Right cardiac atrium (tissue), 5 donors: Measurements from ENCODE around the gene SLCO2B1. TPM values are rescaled to one million over a fixed set of nuclear protein-coding genes. Genes with fewer than 3 reads are reported as not detected.

Source experiments
- ATAC-seq, 2 donors: fragments of 200-7000 bp; cut with Tn5 transposase; one replicate each; pipeline versions ENCODE4 v1.8.0 to v1.9.1; 2020; ENCODE audit warnings: moderate library complexity in 2 of 2, mild to moderate bottlenecking in 1 of 2
- DNase-seq, 3 donors: peaks; one replicate each; pipeline ENCODE4 v3.0.0-alpha.2; 2020
- H3K27ac ChIP-seq: one replicate; pipeline ENCODE4 v1.5.1; 2013; ENCODE audit warnings: mild to moderate bottlenecking, low read length, control low read depth, moderate library complexity
- H3K27me3 ChIP-seq: one replicate; pipeline ENCODE4 v1.6.1; 2013; ENCODE audit not compliant: control insufficient read depth, insufficient read depth
- H3K4me1 ChIP-seq: one replicate; pipeline ENCODE4 v1.6.1; 2013; ENCODE audit warnings: low read length; ENCODE audit not compliant: control insufficient read depth, insufficient read depth
- H3K4me3 ChIP-seq: one replicate; pipeline ENCODE4 v1.5.1; 2013; ENCODE audit warnings: low read length, control low read depth
- H3K9me3 ChIP-seq: one replicate; pipeline ENCODE4 v1.6.1; 2013; ENCODE audit warnings: low read length; ENCODE audit not compliant: control insufficient read depth
- WGBS: extraction: QIAGEN DNeasy Blood & Tissue Kit; methylation state at CpG from one replicate; pipeline ENCODE4 v1.1.7; 2013; 5-methylcytosine and 5-hydroxymethylcytosine counted together
- intact Hi-C, 4 donors: fragments of 100-400 bp; cut with DNase I; formaldehyde crosslinking; loops; one replicate each; pipeline versions ENCODE4 v1.11.0 to v1.14.0; 2022 to 2023
- polyA plus RNA-seq: library from polyadenylated mRNA; stranded (reverse); fragments of 200-250 nt; gene quantifications from one replicate; pipeline ENCODE4 v1.2.3, GENCODE V29; 2013
- total RNA-seq, 4 donors: library from RNA; stranded (reverse); fragmentation: NEBNext Ultra II Directional; extraction: Animal tissue kit (Norgen Biotek cat#: 25700); gene quantifications; one replicate each; pipeline ENCODE4 v1.2.1, GENCODE V29; 2021
- donor health status: healthy with polysubstance abuse.
- donor health status: DM: no; HTN: yes; CAD: no.
- donor health status: DM: no; HTN: no; CAD: no.
- donor health status: DM: no; HTN: yes; CAD: no; lungs with severe emphysema.
- donor health status: DM: yes; HTN: yes; CAD: no.

The SLCO2B1 gene
- total and polyA plus RNA-seq, 5 donors = 5.1 to 40.7 (median 23.5) TPM

DNA sequence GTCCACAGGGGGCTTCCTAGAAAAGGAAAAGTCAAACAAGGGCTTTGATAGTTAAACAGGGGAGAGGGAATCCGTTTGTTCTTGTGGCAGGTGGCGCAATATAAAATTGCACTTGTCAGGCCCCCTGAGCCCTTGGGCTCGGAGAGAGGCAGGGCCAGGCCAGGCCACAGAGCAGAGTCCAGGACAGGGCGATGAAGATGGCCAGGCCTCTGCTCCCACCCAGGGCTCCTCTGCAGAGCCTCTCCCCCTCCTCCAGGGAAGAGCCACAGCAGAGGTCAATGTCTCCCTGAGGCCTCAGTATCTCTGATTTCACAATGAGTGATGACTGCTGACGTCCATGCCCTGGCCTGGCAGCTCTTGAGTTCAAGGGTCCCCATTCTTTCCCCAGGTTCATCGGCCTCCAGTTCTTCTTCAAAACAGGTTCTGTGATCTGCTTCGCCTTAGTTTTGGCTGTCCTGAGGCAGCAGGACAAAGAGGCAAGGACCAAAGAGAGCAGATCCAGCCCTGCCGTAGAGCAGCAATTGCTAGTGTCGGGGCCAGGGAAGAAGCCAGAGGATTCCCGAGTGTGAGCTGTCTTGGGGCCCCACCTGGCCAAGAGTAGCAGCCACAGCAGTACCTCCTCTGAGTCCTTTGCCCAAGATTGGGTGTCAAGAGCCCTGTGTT, 53.2 kb downstream of the SLCO2B1 start:
- no peaks in the 10 kb centered on the region for H3K27me3 ChIP-seq
- DNase-seq = no peak
- H3K4me1 ChIP-seq = no peaks in the 10 kb centered on the region
- ATAC-seq = peak in 1 of 2 donors; percentile 12
- H3K9me3 ChIP-seq = no peaks in the 10 kb centered on the region
- no peak overlapping the region for H3K27ac ChIP-seq
- no peak overlapping the region for H3K4me3 ChIP-seq
- intact Hi-C loops = loop anchor here in 3 of 4 donors (2.0 kb wide), 2 partner anchors 59 to 63 kb away; no protein-coding TSS in a partner anchor
- 81% methylated on average over 10 of the region's 10 CpGs for WGBS

DNA sequence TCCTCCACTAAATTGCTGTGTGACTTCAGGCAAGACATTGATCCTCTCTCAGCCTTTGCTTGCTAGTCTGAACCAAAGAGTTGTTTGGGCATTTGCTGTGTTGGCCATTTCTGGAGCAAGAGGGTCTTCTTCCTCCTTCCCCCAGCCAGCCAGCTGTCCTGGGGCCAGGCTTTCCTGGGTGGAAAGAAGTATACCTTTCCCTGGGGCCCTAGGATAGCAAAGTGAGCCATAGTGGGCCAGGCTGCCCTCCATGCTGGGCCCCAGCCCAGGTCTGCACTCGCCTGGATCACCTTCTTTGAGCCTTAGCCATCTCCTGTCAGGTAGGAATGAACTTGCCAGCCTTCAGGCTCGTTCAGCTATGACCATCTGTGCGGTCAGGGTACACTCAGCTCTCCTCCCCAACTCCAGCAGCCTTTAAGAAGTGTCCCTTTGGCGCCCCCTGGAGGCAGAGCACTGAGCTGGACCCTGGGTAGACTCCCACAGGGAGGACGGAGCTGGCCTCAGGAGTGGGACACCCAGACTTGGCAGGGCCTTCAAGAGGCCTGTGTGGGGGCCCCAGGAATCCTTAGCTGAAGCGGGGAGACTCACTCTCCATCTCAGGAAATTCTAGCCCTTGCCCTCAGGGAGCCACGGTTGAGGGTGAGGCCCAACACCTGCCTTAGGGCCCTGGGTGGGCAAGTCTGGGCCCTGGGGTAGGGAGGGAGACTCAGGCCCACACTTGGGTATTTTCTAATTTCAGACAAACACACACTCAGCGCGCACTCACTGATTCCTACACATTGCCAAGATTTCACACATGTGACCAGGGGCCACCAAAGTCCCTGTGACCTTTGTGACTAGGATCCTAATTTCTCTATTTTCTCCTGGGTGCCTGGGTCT, 54.0 kb downstream of the SLCO2B1 start:
- 27% methylated on average over 9 of the region's 9 CpGs for WGBS
- intact Hi-C loops = loop anchor here (1.0 to 5.0 kb wide), 4 partner anchors 37 to 64 kb away; partner anchors contain the start of gene TPBGL (in 1 of the 4)
- DNase-seq (peak; percentile 89 to 97 (median 95)), ATAC-seq (peak; percentile 91 to 93)
- H3K27ac ChIP-seq = no peak overlapping the region
- no peaks in the 10 kb centered on the region for H3K4me1 ChIP-seq
- H3K4me3 ChIP-seq = no peak overlapping the region
- H3K27me3 ChIP-seq = no peaks in the 10 kb centered on the region
- H3K9me3 ChIP-seq = no peaks in the 10 kb centered on the region

DNA sequence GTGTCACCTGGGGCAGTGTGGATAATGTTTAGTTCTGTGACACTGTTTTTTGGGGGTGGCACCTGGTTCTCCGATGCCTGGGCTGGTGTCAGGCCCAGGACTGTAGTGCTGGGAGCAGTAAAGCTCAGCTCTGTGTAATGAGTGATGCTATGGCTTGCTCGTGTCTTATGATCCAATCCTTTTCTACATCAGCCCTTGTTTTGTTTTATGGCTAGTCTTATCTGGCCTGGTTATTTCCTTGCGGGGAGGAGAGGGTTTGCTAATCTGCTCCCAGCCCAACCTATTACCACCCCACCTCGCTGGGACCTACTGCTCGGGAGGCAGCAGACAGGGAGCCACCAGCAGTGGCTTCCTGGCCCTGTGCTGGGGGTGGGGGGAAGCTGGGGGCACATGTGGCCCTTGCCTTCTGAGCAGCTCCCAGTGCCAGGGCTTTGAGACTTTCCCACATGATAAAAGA, 54.7 kb downstream of the SLCO2B1 start:
- intact Hi-C loops = loop anchor here (1.0 to 5.0 kb wide), 4 partner anchors 37 to 65 kb away; partner anchors contain the start of gene TPBGL (in 1 of the 4)
- no peak for DNase-seq
- Histone ChIP-seq H3K27ac (no peak overlapping the region), H3K27me3 (no peaks in the 10 kb centered on the region), H3K4me1 (no peaks in the 10 kb centered on the region), H3K4me3 (no peak overlapping the region), H3K9me3 (no peaks in the 10 kb centered on the region)
- WGBS = 78% methylated on average over 5 of the region's 5 CpGs
- no peak for ATAC-seq

DNA sequence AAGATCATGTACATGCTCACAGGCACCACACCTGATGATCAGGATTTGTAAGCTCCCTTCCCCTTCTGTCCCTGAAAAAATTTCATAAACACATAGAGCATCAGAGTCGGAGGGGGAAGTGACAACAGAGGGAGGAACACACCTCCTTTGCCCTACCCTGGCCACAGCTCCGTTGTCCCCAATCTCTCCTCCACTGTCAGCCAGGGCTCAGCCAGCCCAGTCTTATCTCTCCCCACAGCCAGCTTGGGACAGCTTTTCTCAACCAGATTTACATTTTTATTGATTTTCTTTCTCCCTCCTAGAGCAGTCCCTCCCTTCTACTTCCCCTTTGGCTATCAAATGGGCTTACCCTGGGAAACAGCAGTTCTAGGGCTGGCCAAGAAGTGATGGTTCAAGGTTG, 57.5 kb downstream of the SLCO2B1 start:
- Histone ChIP-seq H3K27me3 (no peaks in the 10 kb centered on the region), H3K4me3 (no peak overlapping the region), H3K27ac (no peak overlapping the region), H3K4me1 (no peaks in the 10 kb centered on the region), H3K9me3 (no peaks in the 10 kb centered on the region)
- 27% methylated on average over 2 of the region's 2 CpGs for WGBS
- DNase-seq (no peak), ATAC-seq (no peak)
- intact Hi-C loops = loop anchor here in 1 of 4 donors (5.0 kb wide), 1 partner anchor 34 kb away; the partner anchor contains the start of gene TPBGL

DNA sequence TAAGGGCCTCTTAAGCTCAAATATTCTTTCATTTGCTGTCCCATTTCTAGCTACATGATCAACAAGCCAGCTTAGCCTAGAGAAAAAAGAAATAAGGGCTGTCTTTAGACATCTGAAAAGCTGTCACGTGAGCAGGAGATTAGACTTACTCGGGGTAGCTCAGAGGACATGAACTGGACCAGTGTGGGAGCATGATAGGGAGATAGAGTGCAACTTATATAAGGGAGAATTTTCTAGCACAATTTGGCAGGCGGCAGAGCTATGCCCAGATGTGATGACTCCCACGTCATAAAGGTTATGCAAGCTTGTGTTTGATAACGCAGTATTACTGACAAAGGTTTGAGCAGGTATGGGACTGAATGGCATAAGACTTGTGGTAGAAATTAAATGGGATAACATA, 61.5 kb downstream of the SLCO2B1 start:
- Histone ChIP-seq H3K27ac (no peak overlapping the region), H3K9me3 (no peaks in the 10 kb centered on the region), H3K4me1 (no peaks in the 10 kb centered on the region), H3K4me3 (no peak overlapping the region), H3K27me3 (no peaks in the 10 kb centered on the region)
- intact Hi-C loops = no loop called here
- WGBS = 68% methylated on average over 5 of the region's 5 CpGs
- DNase-seq (no peak), ATAC-seq (no peak)

DNA sequence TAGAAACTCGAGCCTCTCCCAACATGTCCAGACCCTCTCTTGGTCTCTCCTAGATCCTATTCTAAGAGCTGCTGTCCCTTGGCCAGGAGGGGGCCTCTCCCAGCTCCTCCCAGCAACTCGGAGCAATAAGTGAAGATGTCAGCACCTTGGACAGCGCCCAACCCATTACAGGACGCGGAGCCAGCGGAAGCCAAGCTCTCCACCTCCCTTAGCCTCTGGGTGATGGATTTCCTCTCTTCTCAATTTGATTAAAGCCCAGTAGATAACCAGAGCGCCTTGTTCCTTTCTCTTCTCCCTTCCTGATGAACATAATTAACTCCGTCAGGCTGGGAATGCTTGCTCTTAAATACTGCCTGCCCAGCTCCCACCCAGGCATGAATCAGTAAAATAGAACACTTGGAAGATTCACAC, 63.5 kb downstream of the SLCO2B1 start:
- no peak overlapping the region for H3K4me3 ChIP-seq
- no peak overlapping the region for H3K27ac ChIP-seq
- WGBS = 3% methylated on average over 8 of the region's 8 CpGs
- ATAC-seq (peak; percentile 80 to 85), DNase-seq (peak; percentile 85 to 92 (median 87))
- intact Hi-C loops = no loop called here
- no peaks in the 10 kb centered on the region for H3K9me3 ChIP-seq
- no peaks in the 10 kb centered on the region for H3K27me3 ChIP-seq
- H3K4me1 ChIP-seq = no peaks in the 10 kb centered on the region

DNA sequence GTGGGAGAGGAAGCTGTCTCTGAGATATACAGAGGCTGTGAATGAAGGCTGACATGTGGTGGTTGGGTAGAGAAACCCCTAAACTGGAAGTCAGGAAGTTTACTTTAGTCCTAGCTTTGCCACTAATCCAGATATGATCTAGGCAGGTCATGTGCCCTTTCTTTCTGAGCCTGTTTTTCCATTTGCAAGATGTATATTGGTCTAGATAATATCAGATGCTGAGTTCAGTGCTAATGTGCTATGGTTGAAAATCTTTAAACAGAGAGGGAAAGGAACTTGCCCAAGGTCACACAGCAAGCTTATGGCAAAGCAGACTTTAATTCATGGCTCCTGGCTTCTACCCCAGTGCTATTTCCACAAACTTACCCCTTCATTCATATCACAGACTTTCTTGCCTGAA, 63.9 kb downstream of the SLCO2B1 start:
- H3K4me3 ChIP-seq = no peak overlapping the region
- no peak overlapping the region for H3K27ac ChIP-seq
- H3K9me3 ChIP-seq = no peaks in the 10 kb centered on the region
- ATAC-seq (no peak), DNase-seq (no peak)
- H3K27me3 ChIP-seq = no peaks in the 10 kb centered on the region
- intact Hi-C loops = no loop called here
- no peaks in the 10 kb centered on the region for H3K4me1 ChIP-seq

DNA sequence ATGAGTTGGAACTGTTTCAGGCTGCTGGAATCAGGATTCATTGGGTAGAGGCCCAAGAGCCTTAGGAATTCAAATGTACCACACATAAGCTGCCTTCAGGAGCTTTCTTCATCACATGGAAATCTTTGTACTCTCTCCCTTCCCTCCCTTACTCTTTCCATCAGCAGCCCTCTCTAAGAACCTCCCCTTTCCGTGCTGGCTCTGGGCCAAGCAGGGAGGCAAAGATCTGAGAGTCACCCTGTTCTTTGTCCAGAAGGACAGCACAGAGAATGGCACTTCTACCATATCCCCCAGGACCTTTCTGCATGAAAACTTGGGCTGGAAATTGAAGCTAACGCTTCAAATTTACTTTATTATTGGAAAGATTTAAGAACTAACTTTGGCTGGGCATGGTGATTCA, 69.0 kb downstream of the SLCO2B1 start:
- no peak overlapping the region for H3K4me3 ChIP-seq
- no peaks in the 10 kb centered on the region for H3K27me3 ChIP-seq
- H3K27ac ChIP-seq = no peak overlapping the region
- ATAC-seq = no peak
- intact Hi-C loops = no loop called here
- DNase-seq = no peak
- 51% methylated on average over 2 of the region's 2 CpGs for WGBS
- no peaks in the 10 kb centered on the region for H3K4me1 ChIP-seq
- H3K9me3 ChIP-seq = no peaks in the 10 kb centered on the region

DNA sequence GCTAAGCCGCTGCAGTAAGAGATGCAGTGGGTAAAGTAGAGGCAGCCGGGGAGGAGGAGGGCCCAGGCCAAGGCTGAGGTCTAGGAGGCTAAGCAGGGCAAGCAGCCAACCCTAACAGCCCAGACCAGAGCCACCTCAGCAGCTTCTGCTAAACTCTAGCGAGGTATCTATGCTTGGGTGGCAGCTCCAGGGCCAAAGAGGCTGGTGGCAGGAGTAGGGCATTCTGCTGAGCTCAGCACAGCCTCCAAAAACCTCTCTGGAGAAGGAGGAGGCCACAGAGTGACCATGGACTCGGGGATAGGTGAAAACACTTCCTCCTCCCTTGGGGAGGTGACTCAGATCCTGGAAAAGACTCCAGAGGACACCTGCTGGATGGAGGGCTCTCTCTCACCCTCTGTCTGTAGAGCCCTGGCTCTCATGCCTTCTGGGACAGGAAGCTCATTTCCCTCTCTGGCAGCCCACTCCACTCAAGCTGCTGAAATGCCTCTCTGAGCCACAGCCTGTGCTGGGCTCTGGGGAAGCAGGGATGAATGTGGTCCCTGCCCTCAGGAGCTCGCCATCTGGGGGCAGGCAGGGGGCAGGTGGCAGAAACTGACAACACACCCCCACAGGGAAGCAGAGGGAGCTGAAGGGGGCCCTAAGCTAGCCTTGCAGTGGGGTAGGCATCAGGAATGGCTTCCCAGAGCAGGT, 73.2 kb downstream of the SLCO2B1 start:
- no peak for ATAC-seq
- WGBS = 48% methylated on average over 5 of the region's 5 CpGs

DNA sequence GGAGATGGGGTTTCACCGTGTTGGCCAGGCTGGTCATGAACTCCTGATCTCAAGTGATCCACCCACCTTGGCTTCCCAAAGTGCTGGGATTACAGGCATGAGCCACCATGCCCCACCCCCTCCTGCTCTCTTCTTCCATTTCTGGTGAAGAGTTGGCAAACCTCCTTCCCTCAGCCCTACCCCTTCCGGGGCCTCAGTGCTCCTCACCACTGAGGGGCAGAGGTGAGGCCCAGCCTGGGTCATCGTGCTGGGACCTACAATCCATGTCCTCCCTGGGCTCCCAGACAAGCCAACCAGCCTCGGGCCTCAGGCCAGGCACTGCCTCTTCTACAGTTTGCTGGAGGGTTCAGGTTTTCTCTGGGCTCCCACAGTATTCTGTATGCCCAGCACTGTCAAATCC, 74.9 kb downstream of the SLCO2B1 start:
- DNase-seq = no peak
- Histone ChIP-seq H3K4me3 (no peak overlapping the region), H3K9me3 (no peaks in the 10 kb centered on the region), H3K27me3 (no peaks in the 10 kb centered on the region), H3K27ac (no peak overlapping the region), H3K4me1 (no peaks in the 10 kb centered on the region)
- intact Hi-C loops = no loop called here
- 62% methylated on average over 4 of the region's 4 CpGs for WGBS
- no peak for ATAC-seq

More for the DNA sequence above, 73.2 kb downstream of the SLCO2B1 start:
- intact Hi-C loops = no loop called here
- Histone ChIP-seq H3K27ac (no peak overlapping the region), H3K4me1 (no peaks in the 10 kb centered on the region), H3K4me3 (no peak overlapping the region), H3K9me3 (no peaks in the 10 kb centered on the region), H3K27me3 (no peaks in the 10 kb centered on the region)
- DNase-seq = no peak

DNA sequence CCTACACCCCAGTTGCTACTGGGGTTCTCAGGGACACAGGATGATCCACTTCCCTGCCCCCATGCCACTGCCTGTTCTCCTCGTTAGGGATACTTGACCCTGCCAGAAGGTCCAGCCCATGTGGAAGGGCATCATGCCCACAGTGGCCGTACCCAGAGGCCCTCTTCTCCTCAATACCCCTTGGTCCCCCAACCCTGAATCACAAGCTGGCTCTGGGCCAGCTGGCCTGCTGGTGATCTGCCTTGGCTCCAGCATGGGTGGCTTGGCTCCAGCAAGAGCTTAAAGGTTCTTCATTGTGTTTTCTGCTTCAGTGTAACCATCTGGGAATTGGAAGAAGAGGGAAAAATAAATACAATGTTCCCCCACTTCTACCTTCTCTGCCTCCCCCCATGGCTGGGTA, 78.6 kb downstream of the SLCO2B1 start:
- DNase-seq (no peak), ATAC-seq (no peak)
- WGBS = 65% methylated on average over 2 of the region's 2 CpGs
- H3K4me3 ChIP-seq = no peak overlapping the region
- H3K9me3 ChIP-seq = no peaks in the 10 kb centered on the region
- intact Hi-C loops = no loop called here
- no peaks in the 10 kb centered on the region for H3K27me3 ChIP-seq
- H3K27ac ChIP-seq = no peak overlapping the region
- no peaks in the 10 kb centered on the region for H3K4me1 ChIP-seq
